Measurements from ENCODE around the gene CROT.

The CROT gene

GRCh38 chr7:87341441-87341840, 4.0 kb upstream of the CROT start:
- Histone ChIP-seq H3K4me3 (ENCODE audit: low read length) (no peak overlapping the region), H3K27ac (ENCODE audit: low read depth, low read length) (no peak overlapping the region)

DNA sequence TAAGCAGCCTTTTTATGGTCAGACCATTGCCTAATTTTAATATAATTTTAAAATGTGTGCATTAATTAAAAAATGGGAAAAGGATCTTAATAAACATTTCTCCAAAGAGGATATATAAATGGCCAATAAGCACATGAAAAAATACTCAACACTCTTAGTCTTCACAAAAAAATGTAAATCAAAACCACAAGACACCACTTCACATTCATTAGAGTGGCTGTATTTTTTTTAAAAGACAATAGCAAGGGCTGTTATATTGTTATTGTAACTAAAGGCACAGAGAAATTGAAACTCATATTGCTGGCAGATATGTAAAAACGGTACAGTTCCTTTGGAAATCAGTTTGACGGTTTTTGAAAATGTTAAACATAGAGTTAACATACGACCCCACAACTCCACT, 3.2 kb upstream of the CROT start:
- peaks cover 16% of the 10 kb centered on the region for H3K79me2 ChIP-seq (ENCODE audit: control insufficient read depth, low read length)
- no peaks in the 10 kb centered on the region for H4K20me1 ChIP-seq (ENCODE audit: control insufficient read depth, insufficient read depth, low read depth, low read length)
- H3K9me2 ChIP-seq (replicated peaks; ENCODE audit: control insufficient read depth, low read length), result no peaks in the 10 kb centered on the region

More at GRCh38 chr7:87341441-87341840, 4.0 kb upstream of the CROT start:
- H3K4me2 ChIP-seq (ENCODE audit: low read length), result no peak overlapping the region
- peaks cover 16% of the 10 kb centered on the region for H3K79me2 ChIP-seq (ENCODE audit: control insufficient read depth, low read length)
- H3K36me3 ChIP-seq (ENCODE audit: control insufficient read depth, low read length), result peaks cover 4% of the 10 kb centered on the region; the same call in 1 of the 2 replicates
- TF ChIP-seq EZH2phosphoT487 (IDR thresholded peaks at IDR 0.05; ENCODE audit: borderline replicate concordance, low read length), result no peak
- TF ChIP-seq, protein P1, sequence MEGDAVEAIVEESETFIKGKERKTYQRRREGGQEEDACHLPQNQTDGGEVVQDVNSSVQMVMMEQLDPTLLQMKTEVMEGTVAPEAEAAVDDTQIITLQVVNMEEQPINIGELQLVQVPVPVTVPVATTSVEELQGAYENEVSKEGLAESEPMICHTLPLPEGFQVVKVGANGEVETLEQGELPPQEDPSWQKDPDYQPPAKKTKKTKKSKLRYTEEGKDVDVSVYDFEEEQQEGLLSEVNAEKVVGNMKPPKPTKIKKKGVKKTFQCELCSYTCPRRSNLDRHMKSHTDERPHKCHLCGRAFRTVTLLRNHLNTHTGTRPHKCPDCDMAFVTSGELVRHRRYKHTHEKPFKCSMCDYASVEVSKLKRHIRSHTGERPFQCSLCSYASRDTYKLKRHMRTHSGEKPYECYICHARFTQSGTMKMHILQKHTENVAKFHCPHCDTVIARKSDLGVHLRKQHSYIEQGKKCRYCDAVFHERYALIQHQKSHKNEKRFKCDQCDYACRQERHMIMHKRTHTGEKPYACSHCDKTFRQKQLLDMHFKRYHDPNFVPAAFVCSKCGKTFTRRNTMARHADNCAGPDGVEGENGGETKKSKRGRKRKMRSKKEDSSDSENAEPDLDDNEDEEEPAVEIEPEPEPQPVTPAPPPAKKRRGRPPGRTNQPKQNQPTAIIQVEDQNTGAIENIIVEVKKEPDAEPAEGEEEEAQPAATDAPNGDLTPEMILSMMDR (IDR thresholded peaks at IDR 0.05; ENCODE audit: low read depth, low read length, poor library complexity, severe bottlenecking), result no peak
- no peaks in the 10 kb centered on the region for H3K9me3 ChIP-seq (ENCODE audit: control insufficient read depth, insufficient read depth, low read length)
- H3K4me1 ChIP-seq (ENCODE audit: control insufficient read depth, low read length), result peaks cover 28% of the 10 kb centered on the region
- H3F3A ChIP-seq (ENCODE audit: control insufficient read depth, insufficient read depth), result no peaks in the 10 kb centered on the region
- no peaks in the 10 kb centered on the region for H3K9me2 ChIP-seq (replicated peaks; ENCODE audit: control insufficient read depth, low read length)
- no peaks in the 10 kb centered on the region for H3K27me3 ChIP-seq (ENCODE audit: control insufficient read depth, low read length)
- H4K20me1 ChIP-seq (ENCODE audit: control insufficient read depth, insufficient read depth, low read depth, low read length), result no peaks in the 10 kb centered on the region

GRCh38 chr7:87344446-87344845, 1.0 kb upstream of the CROT start:
- no peak overlapping the region for H3K27ac ChIP-seq (ENCODE audit: low read depth, low read length)
- H3F3A ChIP-seq (ENCODE audit: control insufficient read depth, insufficient read depth), result no peaks in the 10 kb centered on the region
- TF ChIP-seq EZH2phosphoT487 (IDR thresholded peaks at IDR 0.05; ENCODE audit: borderline replicate concordance, low read length), result no peak
- TF ChIP-seq, protein P1 (IDR thresholded peaks at IDR 0.05; ENCODE audit: low read depth, low read length, poor library complexity, severe bottlenecking), result no peak
- no peaks in the 10 kb centered on the region for H3K9me2 ChIP-seq (replicated peaks; ENCODE audit: control insufficient read depth, low read length)
- peaks cover 16% of the 10 kb centered on the region for H3K36me3 ChIP-seq (ENCODE audit: control insufficient read depth, low read length)
- no peaks in the 10 kb centered on the region for H3K27me3 ChIP-seq (ENCODE audit: control insufficient read depth, low read length)
- peaks cover 28% of the 10 kb centered on the region for H3K4me1 ChIP-seq (ENCODE audit: control insufficient read depth, low read length)
- H3K79me2 ChIP-seq (ENCODE audit: control insufficient read depth, low read length), result peaks cover 16% of the 10 kb centered on the region
- H3K9me3 ChIP-seq (ENCODE audit: control insufficient read depth, insufficient read depth, low read length), result no peaks in the 10 kb centered on the region
- H4K20me1 ChIP-seq (ENCODE audit: control insufficient read depth, insufficient read depth, low read depth, low read length), result no peaks in the 10 kb centered on the region
- H3K4me3 ChIP-seq (ENCODE audit: low read length), result peak overlapping the region; percentile 93
- H3K4me2 ChIP-seq (ENCODE audit: low read length), result peak overlapping the region; percentile 93

More for the DNA sequence above, 3.2 kb upstream of the CROT start:
- H3K27me3 ChIP-seq (ENCODE audit: control insufficient read depth, low read length), result no peaks in the 10 kb centered on the region
- no peaks in the 10 kb centered on the region for H3F3A ChIP-seq (ENCODE audit: control insufficient read depth, insufficient read depth)
- no peak overlapping the region for H3K4me3 ChIP-seq (ENCODE audit: low read length)
- no peaks in the 10 kb centered on the region for H3K9me3 ChIP-seq (ENCODE audit: control insufficient read depth, insufficient read depth, low read length)
- no peak overlapping the region for H3K4me2 ChIP-seq (ENCODE audit: low read length)
- TF ChIP-seq, protein P1 (IDR thresholded peaks at IDR 0.05; ENCODE audit: low read depth, low read length, poor library complexity, severe bottlenecking), result no peak
- TF ChIP-seq EZH2phosphoT487 (IDR thresholded peaks at IDR 0.05; ENCODE audit: borderline replicate concordance, low read length), result no peak
- peaks cover 28% of the 10 kb centered on the region for H3K4me1 ChIP-seq (ENCODE audit: control insufficient read depth, low read length)
- H3K36me3 ChIP-seq (ENCODE audit: control insufficient read depth, low read length), result peaks cover 6% of the 10 kb centered on the region
- H3K27ac ChIP-seq (ENCODE audit: low read depth, low read length), result no peak overlapping the region
